Fibroblast of lung (primary cell): ENCODE data around the gene TENT4A. TPM values are rescaled to one million over a fixed set of nuclear protein-coding genes. Genes with fewer than 3 reads are reported as not detected.

Experiments
- DNase-seq, 2 donors: peaks; one replicate each; pipeline versions ENCODE4 v3.0.0 to v3.0.0-alpha.2; 2010; ENCODE audit warnings: low read depth in 2 of 2
- H2AFZ ChIP-seq: 2 replicates; pipeline ENCODE4 v1.5.1; 2012; ENCODE audit warnings: low read length, control low read depth, inconsistent platforms
- H3K27ac ChIP-seq: 2 replicates; pipeline ENCODE4 v1.5.1; 2011; ENCODE audit warnings: low read length, control low read depth; ENCODE audit not compliant: insufficient read depth
- H3K27me3 ChIP-seq: 2 replicates; pipeline ENCODE4 v1.5.1; 2011; ENCODE audit warnings: mild to moderate bottlenecking, low read length; ENCODE audit not compliant: control insufficient read depth, insufficient read depth
- H3K36me3 ChIP-seq: 2 replicates; pipeline ENCODE4 v1.5.1; 2011; ENCODE audit warnings: low read length; ENCODE audit not compliant: control insufficient read depth, insufficient read depth
- H3K4me1 ChIP-seq: 2 replicates; pipeline ENCODE4 v1.5.1; 2011; ENCODE audit warnings: low read length; ENCODE audit not compliant: control insufficient read depth, insufficient read depth; ENCODE audit errors: extremely low read depth
- H3K4me2 ChIP-seq: 2 replicates; pipeline ENCODE4 v1.5.1; 2011; ENCODE audit warnings: low read length, control low read depth; ENCODE audit not compliant: insufficient read depth; ENCODE audit errors: extremely low read depth
- H3K4me3 ChIP-seq, 4 experiments: fragments of 200-600 bp in 1 of 4; sonication (generic) in 1 of 4; replicated peaks in 1 of 4; 2 replicates each; pipeline ENCODE4 v1.5.1; 2011 to 2016; ENCODE audit warnings: low read length in 4 of 4, low read depth in 3 of 4, mild to moderate bottlenecking in 3 of 4, control low read depth in 2 of 4, inconsistent platforms in 1 of 4, mixed read lengths in 1 of 4; ENCODE audit not compliant: insufficient read depth in 1 of 4; ENCODE audit errors: control extremely low read depth in 1 of 4
- H3K79me2 ChIP-seq: 2 replicates; pipeline ENCODE4 v1.5.1; 2012; ENCODE audit warnings: mild to moderate bottlenecking, low read length, inconsistent platforms; ENCODE audit not compliant: control insufficient read depth, insufficient read depth
- H3K9ac ChIP-seq: 2 replicates; pipeline ENCODE4 v1.5.1; 2011; ENCODE audit warnings: mild to moderate bottlenecking, low read length, control low read depth; ENCODE audit not compliant: insufficient read depth
- H3K9me3 ChIP-seq: 2 replicates; pipeline ENCODE4 v1.5.1; 2012; ENCODE audit warnings: low read depth, low read length; ENCODE audit not compliant: control insufficient read depth, insufficient read depth
- H4K20me1 ChIP-seq: 2 replicates; pipeline ENCODE4 v1.5.1; 2011; ENCODE audit warnings: low read length; ENCODE audit not compliant: control insufficient read depth, insufficient read depth; ENCODE audit errors: extremely low read depth
- EZH2 ChIP-seq: IDR thresholded peaks from 2 replicates; pipeline ENCODE4 v1.5.1; 2012; ENCODE audit warnings: low read length, control low read depth, mild to moderate bottlenecking; ENCODE audit errors: missing control alignments
- polyA plus RNA-seq, 2 donors: library from polyadenylated mRNA; depleted of rRNA in 1 of 2; stranded (reverse) in 1 of 2; unstranded in 1 of 2; fragments of >200 nt; gene quantifications; 2 replicates each; pipeline ENCODE4 v1.2.1, GENCODE V29; 2011 to 2012; ENCODE audit warnings: missing spikeins in 1 of 2
- total RNA-seq: library from RNA; depleted of rRNA; stranded (reverse); fragments of >200 nt; gene quantifications from 2 replicates; pipeline ENCODE4 v1.2.1, GENCODE V29; 2014
- TF ChIP-seq, protein P1 (sequence below), 2 donors: IDR thresholded peaks in 1 of 2; conservative IDR thresholded peaks in 1 of 2; 1 replicate in 1 of 2; 2 replicates in 1 of 2; pipeline ENCODE4 v1.5.1; 2011 to 2012; ENCODE audit warnings: low read length in 2 of 2, control low read depth in 1 of 2, inconsistent platforms in 1 of 2, low read depth in 1 of 2, mild to moderate bottlenecking in 1 of 2

The TENT4A gene
- total and polyA plus RNA-seq, 2 donors (not counting 1 experiment from before 2014, with no cell fraction given) = 3.1 to 10.4 TPM

DNA sequence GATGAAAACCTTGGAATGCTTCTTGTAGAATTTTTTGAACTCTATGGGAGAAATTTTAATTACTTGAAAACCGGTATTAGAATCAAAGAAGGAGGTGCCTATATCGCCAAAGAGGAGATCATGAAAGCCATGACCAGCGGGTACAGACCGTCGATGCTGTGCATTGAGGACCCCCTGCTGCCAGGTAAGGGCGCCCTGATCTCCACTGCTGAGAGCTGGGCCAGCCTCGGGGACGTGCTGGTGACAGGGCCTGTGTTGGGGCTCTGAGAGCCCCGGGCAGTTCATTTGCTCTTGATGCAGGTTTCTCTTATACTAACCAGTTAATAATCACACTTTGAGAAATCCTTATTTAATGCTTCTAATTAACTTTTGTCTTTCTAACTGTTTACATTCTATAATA lies 33.0 kb downstream of the TENT4A start:
- Histone ChIP-seq H3K36me3 (peaks cover 16% of the 10 kb centered on the region), H4K20me1 (no peaks in the 10 kb centered on the region), H3K4me3 (no peak overlapping the region), H3K27ac (no peak overlapping the region), H3K9ac (no peak overlapping the region), H3K27me3 (no peaks in the 10 kb centered on the region), H3K4me1 (no peaks in the 10 kb centered on the region), H2AFZ (no peak overlapping the region), H3K4me2 (no peak overlapping the region), H3K9me3 (no peaks in the 10 kb centered on the region), H3K79me2 (peaks cover 46% of the 10 kb centered on the region)
- no peak for DNase-seq
- no peak for TF ChIP-seq EZH2
- TF ChIP-seq, protein P1, sequence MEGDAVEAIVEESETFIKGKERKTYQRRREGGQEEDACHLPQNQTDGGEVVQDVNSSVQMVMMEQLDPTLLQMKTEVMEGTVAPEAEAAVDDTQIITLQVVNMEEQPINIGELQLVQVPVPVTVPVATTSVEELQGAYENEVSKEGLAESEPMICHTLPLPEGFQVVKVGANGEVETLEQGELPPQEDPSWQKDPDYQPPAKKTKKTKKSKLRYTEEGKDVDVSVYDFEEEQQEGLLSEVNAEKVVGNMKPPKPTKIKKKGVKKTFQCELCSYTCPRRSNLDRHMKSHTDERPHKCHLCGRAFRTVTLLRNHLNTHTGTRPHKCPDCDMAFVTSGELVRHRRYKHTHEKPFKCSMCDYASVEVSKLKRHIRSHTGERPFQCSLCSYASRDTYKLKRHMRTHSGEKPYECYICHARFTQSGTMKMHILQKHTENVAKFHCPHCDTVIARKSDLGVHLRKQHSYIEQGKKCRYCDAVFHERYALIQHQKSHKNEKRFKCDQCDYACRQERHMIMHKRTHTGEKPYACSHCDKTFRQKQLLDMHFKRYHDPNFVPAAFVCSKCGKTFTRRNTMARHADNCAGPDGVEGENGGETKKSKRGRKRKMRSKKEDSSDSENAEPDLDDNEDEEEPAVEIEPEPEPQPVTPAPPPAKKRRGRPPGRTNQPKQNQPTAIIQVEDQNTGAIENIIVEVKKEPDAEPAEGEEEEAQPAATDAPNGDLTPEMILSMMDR (conservative IDR thresholded peaks at IDR 0.05 in 1 of 2, IDR thresholded peaks at IDR 0.05 in 1 of 2; ENCODE audit: low read depth in 1 of 2, low read length in 2 of 2) = no peak

GRCh38 chr5:6747103-6747502 lies 33.9 kb downstream of the TENT4A start:
- peaks cover 41% of the 10 kb centered on the region for H3K79me2 ChIP-seq
- H3K4me1 ChIP-seq = no peaks in the 10 kb centered on the region
- H3K4me3 ChIP-seq = no peak overlapping the region
- TF ChIP-seq, protein P1 (conservative IDR thresholded peaks at IDR 0.05 in 1 of 2, IDR thresholded peaks at IDR 0.05 in 1 of 2; ENCODE audit: low read depth in 1 of 2, low read length in 2 of 2) = no peak
- no peak for TF ChIP-seq EZH2
- H3K9ac ChIP-seq = no peak overlapping the region
- no peak overlapping the region for H3K4me2 ChIP-seq
- H4K20me1 ChIP-seq = no peaks in the 10 kb centered on the region
- no peaks in the 10 kb centered on the region for H3K9me3 ChIP-seq
- peaks cover 18% of the 10 kb centered on the region for H3K36me3 ChIP-seq
- DNase-seq = no peak
- no peaks in the 10 kb centered on the region for H3K27me3 ChIP-seq
- H3K27ac ChIP-seq = no peak overlapping the region
- H2AFZ ChIP-seq = no peak overlapping the region

- Histone ChIP-seq H3K36me3 (peaks cover 19% of the 10 kb centered on the region), H4K20me1 (no peaks in the 10 kb centered on the region), H3K4me2 (no peak overlapping the region), H2AFZ (no peak overlapping the region), H3K79me2 (peaks cover 36% of the 10 kb centered on the region), H3K9ac (no peak overlapping the region), H3K4me1 (no peaks in the 10 kb centered on the region), H3K4me3 (no peak overlapping the region), H3K27me3 (no peaks in the 10 kb centered on the region), H3K27ac (no peak overlapping the region), H3K9me3 (no peaks in the 10 kb centered on the region)
- TF ChIP-seq, protein P1 (conservative IDR thresholded peaks at IDR 0.05 in 1 of 2, IDR thresholded peaks at IDR 0.05 in 1 of 2; ENCODE audit: low read depth in 1 of 2, low read length in 2 of 2) = no peak
- TF ChIP-seq EZH2 = no peak
- DNase-seq = no peak
Observed at GRCh38 chr5:6748142-6748541, 34.9 kb downstream of the TENT4A start.
